HL-60 (cell line): ENCODE results near the gene ZNF107.

ENCODE experiments used
- DNase-seq, 2 experiments: peaks; one replicate each; pipeline ENCODE4 v3.0.0-alpha.2; 2010 to 2020; ENCODE audit warnings: low read depth in 1 of 2, low spot score in 1 of 2
- H3K27ac ChIP-seq: fragments of 250-450 bp; sonication (Bioruptor Pico); replicated peaks from 2 replicates; pipeline ENCODE4 v1.5.1; 2020; ENCODE audit warnings: mild to moderate bottlenecking, moderate library complexity
- H3K27me3 ChIP-seq: fragments of 250-450 bp; sonication (Bioruptor Pico); 2 replicates; pipeline ENCODE4 v1.5.1; 2021; ENCODE audit warnings: mild to moderate bottlenecking, moderate library complexity; ENCODE audit not compliant: insufficient read depth, poor library complexity, severe bottlenecking
- H3K4me3 ChIP-seq: replicated peaks from 2 replicates; pipeline ENCODE4 v1.5.1; 2011; ENCODE audit warnings: mild to moderate bottlenecking, control low read depth, low read length; ENCODE audit not compliant: insufficient read depth
- GABPA ChIP-seq: IDR thresholded peaks from 2 replicates; pipeline ENCODE4 v1.6.1; 2012; ENCODE audit warnings: low read depth
- POLR2AphosphoS5 ChIP-seq: IDR thresholded peaks from 2 replicates; pipeline ENCODE4 v1.6.1; 2012; ENCODE audit warnings: low read depth
- SPI1 ChIP-seq: IDR thresholded peaks from 2 replicates; pipeline ENCODE4 v1.6.1; 2012; ENCODE audit warnings: low read depth, mild to moderate bottlenecking, borderline replicate concordance
- TF ChIP-seq, protein P1 (sequence below): IDR thresholded peaks from one replicate; pipeline ENCODE4 v1.5.1; 2011; ENCODE audit warnings: low read length, control low read depth, inconsistent platforms; ENCODE audit not compliant: insufficient read depth
- TF ChIP-seq, protein P2 (sequence below): IDR thresholded peaks from 2 replicates; pipeline ENCODE4 v1.6.1; 2012; ENCODE audit warnings: low read depth; ENCODE audit not compliant: insufficient replicate concordance

ZNF107 gene

DNA sequence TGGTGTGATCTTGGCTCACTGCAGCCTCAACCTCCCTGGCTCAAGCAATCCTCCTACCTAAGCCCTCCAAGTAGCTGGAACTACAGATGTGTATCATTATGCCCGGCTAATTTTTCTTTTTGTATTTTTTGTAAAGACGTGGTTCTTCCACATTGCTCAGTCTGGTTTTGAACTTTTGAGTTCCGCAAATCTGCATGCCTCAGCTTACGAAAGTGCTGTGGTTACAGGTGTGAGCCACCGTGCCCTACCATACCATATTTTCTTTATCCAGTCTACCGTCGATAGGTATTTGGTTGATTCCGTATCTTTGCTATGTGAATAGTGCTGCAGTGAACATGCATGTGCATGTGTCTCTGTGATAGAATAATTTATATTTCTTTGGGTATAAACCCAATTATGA lies 6.5 kb downstream of the ZNF107 start:
- TF ChIP-seq GABPA: no peak
- no peak for TF ChIP-seq SPI1
- TF ChIP-seq, protein P1, sequence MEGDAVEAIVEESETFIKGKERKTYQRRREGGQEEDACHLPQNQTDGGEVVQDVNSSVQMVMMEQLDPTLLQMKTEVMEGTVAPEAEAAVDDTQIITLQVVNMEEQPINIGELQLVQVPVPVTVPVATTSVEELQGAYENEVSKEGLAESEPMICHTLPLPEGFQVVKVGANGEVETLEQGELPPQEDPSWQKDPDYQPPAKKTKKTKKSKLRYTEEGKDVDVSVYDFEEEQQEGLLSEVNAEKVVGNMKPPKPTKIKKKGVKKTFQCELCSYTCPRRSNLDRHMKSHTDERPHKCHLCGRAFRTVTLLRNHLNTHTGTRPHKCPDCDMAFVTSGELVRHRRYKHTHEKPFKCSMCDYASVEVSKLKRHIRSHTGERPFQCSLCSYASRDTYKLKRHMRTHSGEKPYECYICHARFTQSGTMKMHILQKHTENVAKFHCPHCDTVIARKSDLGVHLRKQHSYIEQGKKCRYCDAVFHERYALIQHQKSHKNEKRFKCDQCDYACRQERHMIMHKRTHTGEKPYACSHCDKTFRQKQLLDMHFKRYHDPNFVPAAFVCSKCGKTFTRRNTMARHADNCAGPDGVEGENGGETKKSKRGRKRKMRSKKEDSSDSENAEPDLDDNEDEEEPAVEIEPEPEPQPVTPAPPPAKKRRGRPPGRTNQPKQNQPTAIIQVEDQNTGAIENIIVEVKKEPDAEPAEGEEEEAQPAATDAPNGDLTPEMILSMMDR: no peak
- TF ChIP-seq, protein P2, sequence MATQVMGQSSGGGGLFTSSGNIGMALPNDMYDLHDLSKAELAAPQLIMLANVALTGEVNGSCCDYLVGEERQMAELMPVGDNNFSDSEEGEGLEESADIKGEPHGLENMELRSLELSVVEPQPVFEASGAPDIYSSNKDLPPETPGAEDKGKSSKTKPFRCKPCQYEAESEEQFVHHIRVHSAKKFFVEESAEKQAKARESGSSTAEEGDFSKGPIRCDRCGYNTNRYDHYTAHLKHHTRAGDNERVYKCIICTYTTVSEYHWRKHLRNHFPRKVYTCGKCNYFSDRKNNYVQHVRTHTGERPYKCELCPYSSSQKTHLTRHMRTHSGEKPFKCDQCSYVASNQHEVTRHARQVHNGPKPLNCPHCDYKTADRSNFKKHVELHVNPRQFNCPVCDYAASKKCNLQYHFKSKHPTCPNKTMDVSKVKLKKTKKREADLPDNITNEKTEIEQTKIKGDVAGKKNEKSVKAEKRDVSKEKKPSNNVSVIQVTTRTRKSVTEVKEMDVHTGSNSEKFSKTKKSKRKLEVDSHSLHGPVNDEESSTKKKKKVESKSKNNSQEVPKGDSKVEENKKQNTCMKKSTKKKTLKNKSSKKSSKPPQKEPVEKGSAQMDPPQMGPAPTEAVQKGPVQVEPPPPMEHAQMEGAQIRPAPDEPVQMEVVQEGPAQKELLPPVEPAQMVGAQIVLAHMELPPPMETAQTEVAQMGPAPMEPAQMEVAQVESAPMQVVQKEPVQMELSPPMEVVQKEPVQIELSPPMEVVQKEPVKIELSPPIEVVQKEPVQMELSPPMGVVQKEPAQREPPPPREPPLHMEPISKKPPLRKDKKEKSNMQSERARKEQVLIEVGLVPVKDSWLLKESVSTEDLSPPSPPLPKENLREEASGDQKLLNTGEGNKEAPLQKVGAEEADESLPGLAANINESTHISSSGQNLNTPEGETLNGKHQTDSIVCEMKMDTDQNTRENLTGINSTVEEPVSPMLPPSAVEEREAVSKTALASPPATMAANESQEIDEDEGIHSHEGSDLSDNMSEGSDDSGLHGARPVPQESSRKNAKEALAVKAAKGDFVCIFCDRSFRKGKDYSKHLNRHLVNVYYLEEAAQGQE: no peak
- TF ChIP-seq POLR2AphosphoS5: no peak
- no peak overlapping the region for H3K4me3 ChIP-seq
- H3K27me3 ChIP-seq: no peaks in the 10 kb centered on the region
- no peak overlapping the region for H3K27ac ChIP-seq
- no peak for DNase-seq

DNA sequence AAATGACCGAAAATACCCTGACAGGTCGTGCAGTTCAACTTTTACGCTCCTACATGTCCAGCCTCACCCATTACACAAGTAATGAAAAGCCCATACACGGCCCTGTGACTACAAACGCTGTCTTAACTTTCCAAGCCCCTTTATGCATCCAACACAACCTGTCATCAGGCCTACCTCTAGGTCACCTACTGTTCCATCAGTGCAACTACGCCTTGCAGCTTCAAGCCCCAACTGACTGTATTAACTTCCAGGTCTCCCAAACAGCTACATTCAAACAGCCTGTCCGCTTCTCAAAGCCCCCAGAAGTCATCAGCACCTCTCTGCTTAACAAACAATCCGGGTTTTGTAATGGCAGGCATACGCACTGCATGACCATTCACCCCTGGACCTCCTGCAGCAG lies 19.2 kb downstream of the ZNF107 start:
- TF ChIP-seq SPI1 (no peak), GABPA (no peak), POLR2AphosphoS5 (no peak)
- TF ChIP-seq, protein P2: no peak
- TF ChIP-seq, protein P1: no peak
- Histone ChIP-seq H3K4me3 (no peak overlapping the region), H3K27ac (peak overlapping the region; percentile 84), H3K27me3 (no peaks in the 10 kb centered on the region)
- DNase-seq: no peak

DNA sequence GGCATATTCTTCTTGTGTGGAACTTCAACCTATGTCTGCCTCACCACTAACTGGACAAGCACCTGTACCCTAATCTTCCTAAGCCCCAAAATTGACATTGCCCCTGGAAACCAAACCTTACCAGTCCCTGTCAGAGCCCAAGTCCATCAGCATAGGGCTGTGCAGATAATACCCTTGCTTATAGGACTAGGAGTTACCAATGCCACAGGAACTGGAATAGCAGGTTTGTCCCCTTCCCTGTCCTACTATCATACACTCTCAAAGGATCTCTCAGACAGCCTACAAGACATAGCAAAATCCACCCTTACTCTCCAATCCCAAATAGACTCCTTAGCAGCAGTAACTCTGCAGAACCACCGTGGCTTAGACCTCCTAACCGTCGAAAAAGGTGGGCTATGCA lies 19.8 kb downstream of the ZNF107 start:
- TF ChIP-seq, protein P2: no peak
- TF ChIP-seq SPI1: no peak
- TF ChIP-seq, protein P1: no peak
- no peak for TF ChIP-seq POLR2AphosphoS5
- no peak for TF ChIP-seq GABPA
- no peak for DNase-seq
- Histone ChIP-seq H3K4me3 (no peak overlapping the region), H3K27ac (peak overlapping the region; percentile 84), H3K27me3 (no peaks in the 10 kb centered on the region)
